SU-DHL-6 (cell line): Measurements from ENCODE around the gene NECTIN3.

Experiments used
- H2AFZ ChIP-seq: fragments of 200-600 bp; sonication (generic); 2 replicates; pipeline ENCODE4 v1.6.1; 2014; ENCODE audit warnings: low read depth, mild to moderate bottlenecking, moderate library complexity, mixed read lengths, antibody characterized with exemption, low read length; ENCODE audit not compliant: severe bottlenecking
- H3F3A ChIP-seq: fragments of 200-600 bp; shearing (Covaris generic); 2 replicates; pipeline ENCODE4 v1.6.0; 2016; ENCODE audit warnings: antibody characterized with exemption, mild to moderate bottlenecking; ENCODE audit not compliant: insufficient read depth
- H3K27ac ChIP-seq: fragments of 200-600 bp; sonication (generic); 2 replicates; pipeline ENCODE4 v1.5.1; 2016; ENCODE audit warnings: low read depth, mild to moderate bottlenecking, low read length, moderate library complexity, mixed read lengths
- H3K27me3 ChIP-seq: fragments of 200-600 bp; sonication (generic), shearing (Covaris generic); 2 replicates; pipeline ENCODE4 v1.6.0; 2014; ENCODE audit warnings: mild to moderate bottlenecking, low read length
- H3K36me3 ChIP-seq: fragments of 200-600 bp; sonication (generic); 2 replicates; pipeline ENCODE4 v1.6.1; 2014; ENCODE audit warnings: mild to moderate bottlenecking, low read length, mixed read lengths
- H3K4me2 ChIP-seq: fragments of 300-600, 200-600 bp; shearing (Covaris generic), sonication (generic); 2 replicates; pipeline ENCODE4 v1.6.0; 2014; ENCODE audit warnings: low read length, low read depth, mild to moderate bottlenecking; ENCODE audit not compliant: poor library complexity, severe bottlenecking
- H3K4me3 ChIP-seq: fragments of 200-600 bp; sonication (generic); 2 replicates; pipeline ENCODE4 v1.5.1; 2014; ENCODE audit warnings: antibody characterized with exemption, low read length, mild to moderate bottlenecking, mixed read lengths; ENCODE audit not compliant: insufficient read depth, poor library complexity, severe bottlenecking
- H3K79me2 ChIP-seq: fragments of 200-600 bp; sonication (generic); 2 replicates; pipeline ENCODE4 v1.6.1; 2014; ENCODE audit warnings: mild to moderate bottlenecking, low read length, moderate library complexity; ENCODE audit not compliant: insufficient read depth
- H3K9ac ChIP-seq: fragments of 200-600 bp; sonication (generic); 2 replicates; pipeline ENCODE4 v1.7.0; 2014; ENCODE audit warnings: mild to moderate bottlenecking, low read length
- H3K9me2 ChIP-seq: fragments of 200-600 bp; sonication (generic); replicated peaks from 2 replicates; pipeline ENCODE4 v1.6.1; 2014; ENCODE audit warnings: low read length; ENCODE audit not compliant: insufficient read depth
- H3K9me3 ChIP-seq: fragments of 200-600 bp; sonication (generic); 2 replicates; pipeline ENCODE4 v1.6.1; 2014; ENCODE audit warnings: low read length, mixed read lengths; ENCODE audit not compliant: insufficient read depth
- H4K20me1 ChIP-seq: fragments of 200-600 bp; sonication (generic); 2 replicates; pipeline ENCODE4 v1.6.1; 2014; ENCODE audit warnings: low read depth, mild to moderate bottlenecking, antibody characterized with exemption, low read length, moderate library complexity, mixed read lengths
- EZH2phosphoT487 ChIP-seq: fragments of 200-600 bp; sonication (generic), shearing (Covaris generic); conservative IDR thresholded peaks from 2 replicates; pipeline ENCODE4 v1.6.1; 2018; ENCODE audit warnings: mild to moderate bottlenecking, antibody characterized with exemption, low read length, moderate library complexity, mixed read lengths
- TF ChIP-seq, protein P1 (sequence below): fragments of 200-600 bp; sonication (generic); IDR thresholded peaks from one replicate; pipeline ENCODE4 v1.5.1; 2017; ENCODE audit warnings: antibody characterized with exemption, mild to moderate bottlenecking, low read length, moderate library complexity; ENCODE audit not compliant: insufficient read depth, poor library complexity, severe bottlenecking

NECTIN3 gene

DNA sequence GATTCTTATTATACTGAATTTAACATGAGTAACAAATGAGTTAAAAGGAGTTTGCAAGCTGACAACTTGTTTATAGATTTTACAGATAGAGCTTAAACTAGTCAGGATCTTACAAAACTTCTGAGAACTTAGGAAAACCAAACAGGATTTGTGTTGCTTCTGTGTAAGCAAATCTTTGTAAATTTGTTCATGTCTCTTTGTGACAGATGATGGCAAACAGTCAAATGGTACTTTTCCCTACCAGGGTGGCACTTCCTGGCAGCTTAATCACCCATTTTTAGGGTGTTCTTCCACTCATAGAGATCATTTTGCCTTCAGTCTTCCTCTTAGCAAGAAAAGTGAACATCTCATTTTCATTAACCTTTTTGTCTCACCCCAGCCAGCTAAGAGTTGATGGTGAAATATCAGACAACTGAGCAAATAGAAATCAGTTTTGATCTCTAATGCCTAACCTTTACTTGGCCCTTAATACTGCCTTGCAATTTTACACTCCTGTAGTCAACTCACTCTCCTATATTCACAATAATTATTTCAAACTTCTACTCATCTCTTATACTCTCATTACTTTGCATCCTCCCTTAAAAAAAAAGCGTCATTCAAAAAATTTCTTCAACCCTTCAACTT is 23.7 kb upstream of the NECTIN3 start:
- Histone ChIP-seq H3K4me2 (no peak overlapping the region), H3K4me3 (no peak overlapping the region), H3K9ac (no peak overlapping the region), H3K9me3 (no peaks in the 10 kb centered on the region), H3K9me2 (no peaks in the 10 kb centered on the region), H3K27ac (no peak overlapping the region), H2AFZ (no peak overlapping the region), H4K20me1 (no peaks in the 10 kb centered on the region), H3K79me2 (no peaks in the 10 kb centered on the region), H3K36me3 (no peaks in the 10 kb centered on the region), H3F3A (no peaks in the 10 kb centered on the region), H3K27me3 (no peaks in the 10 kb centered on the region)
- TF ChIP-seq EZH2phosphoT487, result no peak
- TF ChIP-seq, protein P1, sequence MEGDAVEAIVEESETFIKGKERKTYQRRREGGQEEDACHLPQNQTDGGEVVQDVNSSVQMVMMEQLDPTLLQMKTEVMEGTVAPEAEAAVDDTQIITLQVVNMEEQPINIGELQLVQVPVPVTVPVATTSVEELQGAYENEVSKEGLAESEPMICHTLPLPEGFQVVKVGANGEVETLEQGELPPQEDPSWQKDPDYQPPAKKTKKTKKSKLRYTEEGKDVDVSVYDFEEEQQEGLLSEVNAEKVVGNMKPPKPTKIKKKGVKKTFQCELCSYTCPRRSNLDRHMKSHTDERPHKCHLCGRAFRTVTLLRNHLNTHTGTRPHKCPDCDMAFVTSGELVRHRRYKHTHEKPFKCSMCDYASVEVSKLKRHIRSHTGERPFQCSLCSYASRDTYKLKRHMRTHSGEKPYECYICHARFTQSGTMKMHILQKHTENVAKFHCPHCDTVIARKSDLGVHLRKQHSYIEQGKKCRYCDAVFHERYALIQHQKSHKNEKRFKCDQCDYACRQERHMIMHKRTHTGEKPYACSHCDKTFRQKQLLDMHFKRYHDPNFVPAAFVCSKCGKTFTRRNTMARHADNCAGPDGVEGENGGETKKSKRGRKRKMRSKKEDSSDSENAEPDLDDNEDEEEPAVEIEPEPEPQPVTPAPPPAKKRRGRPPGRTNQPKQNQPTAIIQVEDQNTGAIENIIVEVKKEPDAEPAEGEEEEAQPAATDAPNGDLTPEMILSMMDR, result no peak

DNA sequence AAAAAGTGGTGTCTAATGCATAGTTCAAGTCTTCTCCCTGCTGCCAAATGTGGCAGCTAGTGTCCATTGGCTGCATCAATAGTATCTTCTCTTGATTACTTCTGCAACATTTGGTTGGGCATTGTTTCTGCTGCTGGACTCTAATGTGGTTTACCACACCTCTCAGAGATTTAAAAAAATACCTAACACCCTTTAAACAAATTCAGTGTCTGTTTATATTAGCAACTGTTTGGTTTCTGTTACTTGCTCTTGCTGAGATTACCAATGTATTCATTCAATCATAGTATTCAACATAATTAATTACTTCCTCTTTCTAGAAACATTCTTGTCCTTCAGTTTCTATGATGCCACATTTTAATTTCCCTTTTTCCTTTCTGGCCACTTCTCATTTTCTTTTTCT is 20.3 kb upstream of the NECTIN3 start:
- Histone ChIP-seq H2AFZ (no peak overlapping the region), H4K20me1 (no peaks in the 10 kb centered on the region), H3K79me2 (no peaks in the 10 kb centered on the region), H3K36me3 (no peaks in the 10 kb centered on the region), H3F3A (no peaks in the 10 kb centered on the region), H3K4me2 (no peak overlapping the region), H3K9ac (no peak overlapping the region), H3K27ac (no peak overlapping the region), H3K9me3 (no peaks in the 10 kb centered on the region), H3K4me3 (no peak overlapping the region), H3K9me2 (no peaks in the 10 kb centered on the region), H3K27me3 (no peaks in the 10 kb centered on the region)
- TF ChIP-seq EZH2phosphoT487, result no peak
- TF ChIP-seq, protein P1, result no peak

DNA sequence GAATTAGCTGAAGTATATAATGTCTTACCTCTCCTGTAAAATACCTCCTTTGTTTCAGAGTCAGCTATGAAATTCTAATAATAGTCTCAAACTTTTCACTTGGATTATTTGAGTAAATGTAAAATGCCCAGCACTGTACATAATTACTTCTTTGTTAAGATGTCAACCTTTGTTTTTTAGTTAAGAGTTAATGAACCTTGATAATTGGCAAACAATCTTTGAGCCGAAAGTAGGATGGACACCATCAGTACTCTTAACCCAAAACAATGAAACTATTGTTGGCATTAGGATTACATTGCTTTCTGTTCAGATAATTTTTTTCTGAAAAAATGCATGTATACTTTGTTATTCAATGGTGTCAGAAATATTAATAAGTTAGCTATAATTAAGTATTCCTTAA is 3.0 kb upstream of the NECTIN3 start:
- Histone ChIP-seq H3K4me2 (no peak overlapping the region), H3K27me3 (no peaks in the 10 kb centered on the region), H3F3A (no peaks in the 10 kb centered on the region), H3K36me3 (no peaks in the 10 kb centered on the region), H3K79me2 (no peaks in the 10 kb centered on the region), H3K9ac (no peak overlapping the region), H4K20me1 (no peaks in the 10 kb centered on the region), H3K27ac (no peak overlapping the region), H3K9me3 (no peaks in the 10 kb centered on the region), H3K9me2 (no peaks in the 10 kb centered on the region), H2AFZ (no peak overlapping the region), H3K4me3 (no peak overlapping the region)
- TF ChIP-seq, protein P1, result no peak
- no peak for TF ChIP-seq EZH2phosphoT487
